ENCODE measurements around the gene KDM4B. TPM values are rescaled to one million over a fixed set of nuclear protein-coding genes. Genes with fewer than 3 reads are reported as not detected.

Gene KDM4B
- polyA plus RNA-seq, 1 experiment: 7.7 TPM

DNA sequence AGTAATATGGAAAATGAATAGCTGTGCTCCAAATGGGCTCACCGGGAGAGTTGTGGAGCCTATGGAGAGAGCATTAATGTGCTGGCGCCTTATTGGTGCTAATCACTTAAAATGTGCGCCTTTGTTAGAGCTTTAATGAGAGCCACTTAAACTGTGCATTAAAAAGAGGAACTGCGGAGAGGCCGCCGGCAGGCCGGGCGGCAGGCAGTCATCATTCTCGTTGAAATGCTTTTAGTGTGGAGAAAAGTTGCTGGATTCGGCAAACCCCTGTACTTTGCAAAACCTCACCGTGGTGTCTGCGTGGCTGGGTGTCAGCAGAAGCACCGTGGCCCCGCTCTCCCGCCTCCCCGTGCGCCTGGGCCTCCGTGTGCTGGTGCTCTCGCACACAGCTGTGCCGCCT is 105.5 kb downstream of the KDM4B start:
- Histone ChIP-seq H3K27ac (ENCODE audit: low read depth, low read length) (no peak overlapping the region), H3K27me3 (ENCODE audit: control insufficient read depth, insufficient read depth, low read length) (no peaks in the 10 kb centered on the region), H3K4me3 (ENCODE audit: low read depth, low read length) (no peak overlapping the region), H3K9me3 (ENCODE audit: control insufficient read depth, insufficient read depth, low read length) (no peaks in the 10 kb centered on the region; the same call in 1 of the 2 replicates)
- ChIA-PET POLR2A (no interaction called here), CTCF (interaction anchor here (1.0 kb wide), 1 partner anchor 26 kb away, joined by 3 read pairs; no protein-coding TSS in a partner anchor)
- no peak for TF ChIP-seq CTCF (IDR thresholded peaks at IDR 0.05; ENCODE audit: low read depth, low read length)
- no peak for DNase-seq (ENCODE audit: low read depth, low spot score)

DNA sequence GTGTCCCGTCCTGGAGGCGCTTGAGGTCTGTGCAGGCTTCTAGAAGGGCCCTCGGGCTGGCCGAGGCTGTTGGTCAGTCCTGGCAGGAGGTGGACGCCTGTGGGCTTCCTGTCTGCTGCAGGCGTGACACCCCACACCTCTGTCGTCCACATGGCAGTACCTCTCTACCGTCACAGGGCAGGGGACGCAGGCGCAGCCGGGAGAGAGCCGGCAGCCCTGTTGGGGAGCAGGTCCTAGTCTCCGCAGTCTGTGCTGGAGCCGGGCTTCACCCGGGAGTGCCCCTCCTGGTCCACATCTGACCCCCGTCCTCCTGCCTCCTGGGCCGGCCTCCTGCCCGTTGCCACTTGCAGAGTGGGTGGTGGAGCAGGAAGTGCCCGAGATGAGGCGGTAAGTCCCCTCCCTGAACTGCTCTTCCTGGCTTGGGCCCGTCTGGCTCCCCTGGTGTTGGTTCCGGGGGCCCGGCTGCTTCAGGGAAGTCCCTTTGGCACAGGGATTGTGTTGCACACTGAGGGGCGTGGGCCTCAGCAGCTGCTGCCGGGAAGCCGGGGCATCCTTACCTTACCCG is 106.0 kb downstream of the KDM4B start:
- H3K4me3 ChIP-seq (ENCODE audit: low read depth, low read length): no peak overlapping the region
- TF ChIP-seq CTCF (IDR thresholded peaks at IDR 0.05; ENCODE audit: low read depth, low read length): no peak
- no peaks in the 10 kb centered on the region; the same call in 1 of the 2 replicates for H3K9me3 ChIP-seq (ENCODE audit: control insufficient read depth, insufficient read depth, low read length)
- no peak overlapping the region for H3K27ac ChIP-seq (ENCODE audit: low read depth, low read length)
- H3K27me3 ChIP-seq (ENCODE audit: control insufficient read depth, insufficient read depth, low read length): no peaks in the 10 kb centered on the region
- no peak for DNase-seq (ENCODE audit: low read depth, low spot score)
- CTCF ChIA-PET: interaction anchor here (1.0 kb wide), 1 partner anchor 26 kb away, joined by 3 read pairs; no protein-coding TSS in a partner anchor
- POLR2A ChIA-PET: no interaction called here

- Histone ChIP-seq H3K4me3 (ENCODE audit: low read depth, low read length) (no peak overlapping the region), H3K9me3 (ENCODE audit: control insufficient read depth, insufficient read depth, low read length) (no peaks in the 10 kb centered on the region; the same call in 1 of the 2 replicates), H3K27me3 (ENCODE audit: control insufficient read depth, insufficient read depth, low read length) (no peaks in the 10 kb centered on the region), H3K27ac (ENCODE audit: low read depth, low read length) (no peak overlapping the region)
- DNase-seq (ENCODE audit: low read depth, low spot score): no peak
- TF ChIP-seq CTCF (IDR thresholded peaks at IDR 0.05; ENCODE audit: low read depth, low read length): no peak
- ChIA-PET CTCF (no interaction called here), POLR2A (no interaction called here)
These were observed 106.7 kb downstream of the KDM4B start for GRCh38 chr19:5075597-5075996.

DNA sequence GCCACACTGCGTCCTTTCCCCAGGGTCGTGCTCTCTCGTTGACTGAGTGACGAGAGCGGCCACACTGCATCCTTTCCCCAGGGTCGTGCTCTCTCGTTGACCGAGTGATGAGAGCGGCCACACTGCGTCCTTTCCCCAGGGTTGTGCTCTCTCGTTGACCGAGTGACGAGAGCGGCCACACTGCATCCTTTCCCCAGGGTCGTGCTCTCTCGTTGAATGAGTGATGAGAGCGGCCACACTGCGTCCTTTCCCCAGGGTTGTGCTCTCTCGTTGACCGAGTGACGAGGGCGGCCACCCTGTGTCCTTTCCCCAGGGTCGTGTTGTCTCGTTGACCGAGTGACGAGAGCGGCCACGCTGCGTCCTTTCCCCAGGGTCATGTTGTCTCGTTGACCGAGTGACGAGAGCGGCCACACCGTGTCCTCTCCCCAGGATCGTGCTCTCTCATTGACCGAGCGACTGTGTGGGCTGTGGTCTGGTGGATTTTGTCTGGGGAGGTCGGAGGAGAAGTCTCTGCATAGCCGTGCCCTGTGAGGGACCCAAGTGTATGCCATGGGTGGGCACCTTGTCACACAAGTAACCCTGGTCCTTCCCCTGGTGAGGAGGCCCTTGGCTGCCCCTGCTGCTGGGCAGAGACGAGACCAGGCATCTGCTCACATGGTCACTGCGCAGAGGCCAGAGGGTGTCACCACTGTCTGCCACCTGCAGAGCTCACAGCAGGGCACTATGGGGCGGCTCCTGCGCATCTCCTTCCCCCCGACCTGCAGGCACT is 107.7 kb downstream of the KDM4B start:
- no peaks in the 10 kb centered on the region for H3K27me3 ChIP-seq (ENCODE audit: control insufficient read depth, insufficient read depth, low read length)
- H3K4me3 ChIP-seq (ENCODE audit: low read depth, low read length): no peak overlapping the region
- H3K27ac ChIP-seq (ENCODE audit: low read depth, low read length): no peak overlapping the region
- ChIA-PET POLR2A (no interaction called here), CTCF (no interaction called here)
- no peak for DNase-seq (ENCODE audit: low read depth, low spot score)
- TF ChIP-seq CTCF (IDR thresholded peaks at IDR 0.05; ENCODE audit: low read depth, low read length): no peak
- H3K9me3 ChIP-seq (ENCODE audit: control insufficient read depth, insufficient read depth, low read length): no peaks in the 10 kb centered on the region; the same call in 1 of the 2 replicates

DNA sequence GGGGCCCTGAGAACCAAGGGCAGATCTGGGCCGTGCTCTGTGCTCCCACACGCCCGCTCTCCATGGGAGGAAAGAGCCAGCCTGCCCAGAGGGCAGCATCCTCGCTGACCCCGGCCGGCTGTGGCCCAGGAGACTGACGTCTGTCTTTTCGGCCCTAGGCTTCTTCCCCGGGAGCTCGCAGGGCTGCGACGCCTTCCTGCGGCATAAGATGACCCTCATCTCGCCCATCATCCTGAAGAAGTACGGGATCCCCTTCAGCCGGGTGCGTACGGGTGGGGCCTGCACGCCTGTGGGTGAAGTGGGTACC is 108.2 kb downstream of the KDM4B start:
- no peak for DNase-seq (ENCODE audit: low read depth, low spot score)
- CTCF ChIA-PET: no interaction called here
- Histone ChIP-seq H3K4me3 (ENCODE audit: low read depth, low read length) (no peak overlapping the region), H3K27me3 (ENCODE audit: control insufficient read depth, insufficient read depth, low read length) (no peaks in the 10 kb centered on the region), H3K9me3 (ENCODE audit: control insufficient read depth, insufficient read depth, low read length) (no peaks in the 10 kb centered on the region; the same call in 1 of the 2 replicates), H3K27ac (ENCODE audit: low read depth, low read length) (no peak overlapping the region)
- no peak for TF ChIP-seq CTCF (IDR thresholded peaks at IDR 0.05; ENCODE audit: low read depth, low read length)
- POLR2A ChIA-PET: no interaction called here

Measured in AG04450 (cell line).